ENCODE data around the gene SUSD3. TPM values are rescaled to one million over a fixed set of nuclear protein-coding genes. Genes with fewer than 3 reads are reported as not detected.
A peak's percentile ranks its signal among the peaks of the same experiment; 100 is the strongest.

Gene SUSD3
- total RNA-seq, 4 donors from 2014 or later = 2.8 to 6.4 (median 5.1) TPM

DNA sequence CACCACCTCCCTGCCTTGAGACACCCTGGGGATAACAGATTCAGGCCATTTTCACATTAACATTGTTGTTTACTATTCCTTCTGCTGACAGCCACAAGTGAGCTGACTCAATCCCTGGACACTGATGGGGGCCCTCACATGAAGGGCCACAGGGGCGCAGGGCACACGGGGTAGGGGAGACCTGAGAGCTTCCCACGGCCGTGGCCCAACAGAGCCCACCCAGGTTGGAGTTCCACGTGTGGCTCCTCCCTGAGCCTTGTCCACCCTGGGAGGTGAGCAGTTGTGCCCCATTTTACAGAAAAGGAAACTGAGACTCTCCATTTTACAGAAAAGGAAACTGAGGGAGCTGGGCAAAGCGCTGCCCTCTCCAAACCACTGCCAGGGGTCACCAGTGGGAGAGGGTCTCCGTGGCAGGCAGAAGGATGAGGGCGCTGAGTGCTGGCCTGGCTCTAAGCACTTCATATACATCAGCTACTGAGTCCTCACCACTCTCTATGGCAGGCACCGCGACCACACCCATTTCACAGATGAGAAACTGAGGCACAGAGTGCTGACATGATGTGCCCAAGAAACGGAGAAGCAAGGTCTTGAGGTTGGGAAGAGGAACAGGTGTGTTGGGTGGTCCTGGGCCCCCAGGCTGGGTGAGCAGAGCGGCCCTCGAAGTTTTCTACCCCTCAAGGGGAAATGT, 73.2 kb downstream of the SUSD3 start:
- 72% methylated on average over 12 of the region's 13 CpGs for WGBS
- TF ChIP-seq EP300 (IDR thresholded peaks at IDR 0.05) (no peak), POLR2A (IDR thresholded peaks at IDR 0.05) (no peak), POLR2AphosphoS5 (IDR thresholded peaks at IDR 0.05) (no peak)
- TF ChIP-seq, protein P1, sequence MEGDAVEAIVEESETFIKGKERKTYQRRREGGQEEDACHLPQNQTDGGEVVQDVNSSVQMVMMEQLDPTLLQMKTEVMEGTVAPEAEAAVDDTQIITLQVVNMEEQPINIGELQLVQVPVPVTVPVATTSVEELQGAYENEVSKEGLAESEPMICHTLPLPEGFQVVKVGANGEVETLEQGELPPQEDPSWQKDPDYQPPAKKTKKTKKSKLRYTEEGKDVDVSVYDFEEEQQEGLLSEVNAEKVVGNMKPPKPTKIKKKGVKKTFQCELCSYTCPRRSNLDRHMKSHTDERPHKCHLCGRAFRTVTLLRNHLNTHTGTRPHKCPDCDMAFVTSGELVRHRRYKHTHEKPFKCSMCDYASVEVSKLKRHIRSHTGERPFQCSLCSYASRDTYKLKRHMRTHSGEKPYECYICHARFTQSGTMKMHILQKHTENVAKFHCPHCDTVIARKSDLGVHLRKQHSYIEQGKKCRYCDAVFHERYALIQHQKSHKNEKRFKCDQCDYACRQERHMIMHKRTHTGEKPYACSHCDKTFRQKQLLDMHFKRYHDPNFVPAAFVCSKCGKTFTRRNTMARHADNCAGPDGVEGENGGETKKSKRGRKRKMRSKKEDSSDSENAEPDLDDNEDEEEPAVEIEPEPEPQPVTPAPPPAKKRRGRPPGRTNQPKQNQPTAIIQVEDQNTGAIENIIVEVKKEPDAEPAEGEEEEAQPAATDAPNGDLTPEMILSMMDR (IDR thresholded peaks at IDR 0.05) = no peak
- Histone ChIP-seq H3K36me3 (no peaks in the 10 kb centered on the region), H3K4me3 (peak overlapping the region; percentile 82), H3K9me3 (no peaks in the 10 kb centered on the region), H3K27me3 (no peaks in the 10 kb centered on the region), H3K27ac (peak overlapping the region; percentile 94), H3K4me1 (peaks cover 92% of the 10 kb centered on the region)
- DNase-seq (ENCODE audit: low spot score in 2 of 2) = no peak

DNA sequence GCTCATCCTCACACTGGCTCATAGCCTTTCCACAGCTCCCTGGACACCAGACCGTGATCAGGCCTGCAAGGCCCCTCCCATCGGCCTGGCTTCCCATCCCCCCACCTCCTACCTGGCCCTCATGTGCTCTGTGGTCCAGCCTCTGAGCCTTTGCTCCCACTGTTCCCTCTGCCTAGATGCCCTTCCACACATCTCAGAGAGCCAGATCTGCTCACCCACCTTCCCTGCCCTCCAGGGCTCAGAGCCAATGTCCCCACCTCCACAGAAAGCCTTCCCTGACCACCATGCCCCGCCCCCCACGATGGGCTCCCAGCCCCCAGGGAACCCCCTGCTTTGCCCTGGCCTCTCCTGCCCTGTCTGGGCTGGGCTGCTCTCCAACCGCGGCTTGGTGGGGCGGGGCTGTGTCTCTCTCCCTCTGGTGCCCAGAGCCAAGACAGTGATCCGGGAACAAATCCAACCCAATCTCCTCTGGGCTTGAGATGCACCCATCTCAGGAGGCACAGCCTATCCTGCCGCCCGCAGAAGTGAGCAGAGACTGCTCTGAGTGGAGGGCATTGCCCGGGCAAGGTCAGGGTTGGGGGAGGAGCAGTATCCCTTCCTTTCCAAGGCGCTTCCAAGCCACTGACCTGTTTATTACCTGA, 73.9 kb downstream of the SUSD3 start:
- peak overlapping the region; percentile 82 for H3K4me3 ChIP-seq
- TF ChIP-seq POLR2AphosphoS5 (IDR thresholded peaks at IDR 0.05) = no peak
- no peak for TF ChIP-seq EP300 (IDR thresholded peaks at IDR 0.05)
- TF ChIP-seq POLR2A (IDR thresholded peaks at IDR 0.05) = no peak
- TF ChIP-seq, protein P1 (IDR thresholded peaks at IDR 0.05) = no peak
- no peaks in the 10 kb centered on the region for H3K27me3 ChIP-seq
- peaks cover 92% of the 10 kb centered on the region for H3K4me1 ChIP-seq
- H3K36me3 ChIP-seq = no peaks in the 10 kb centered on the region
- DNase-seq (ENCODE audit: low spot score in 2 of 2) = peak in 1 of 2 donors; percentile 86
- H3K27ac ChIP-seq = peak overlapping the region; percentile 94
- no peaks in the 10 kb centered on the region for H3K9me3 ChIP-seq
- WGBS = 19% methylated on average over 9 of the region's 12 CpGs

DNA sequence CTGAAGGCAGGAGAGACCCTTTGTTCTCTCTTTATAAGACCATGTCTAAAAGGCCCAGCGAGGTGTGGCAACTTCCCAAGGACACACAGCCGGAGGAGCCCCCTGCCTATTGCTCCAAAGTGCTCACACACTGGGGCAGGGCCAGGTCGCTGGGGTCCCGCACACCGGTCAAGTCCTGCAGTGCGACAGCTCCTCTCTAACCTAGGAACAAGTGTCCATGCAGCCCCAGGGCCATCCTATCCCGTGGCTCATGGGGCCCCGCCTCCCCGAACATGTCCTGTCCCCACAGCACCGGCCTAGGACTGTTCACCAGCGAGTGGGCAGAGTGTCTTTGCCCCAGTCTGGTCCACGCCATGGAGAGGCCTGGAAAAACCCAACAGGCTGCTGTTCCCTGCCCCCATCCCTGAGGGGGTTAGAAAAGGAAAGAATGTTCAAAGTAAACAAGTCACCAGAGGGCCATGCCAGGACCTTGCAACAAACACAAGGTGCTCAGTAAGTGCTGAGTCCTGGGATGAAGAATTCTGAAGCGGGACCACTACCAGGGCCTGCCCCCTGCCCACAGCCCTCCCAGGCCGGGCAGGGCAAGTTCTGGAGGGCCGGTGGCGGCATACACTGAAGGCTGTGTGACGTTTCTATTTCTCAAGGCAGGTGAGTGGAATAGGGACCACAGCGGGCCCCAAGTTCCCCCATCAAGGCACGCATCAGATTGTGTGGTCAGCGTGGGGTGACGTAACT, 74.6 kb downstream of the SUSD3 start:
- Histone ChIP-seq H3K27me3 (no peaks in the 10 kb centered on the region), H3K27ac (peak overlapping the region; percentile 94), H3K4me3 (peak overlapping the region; percentile 82), H3K9me3 (no peaks in the 10 kb centered on the region), H3K4me1 (peaks cover 91% of the 10 kb centered on the region), H3K36me3 (no peaks in the 10 kb centered on the region)
- WGBS = 15% methylated on average over 14 of the region's 21 CpGs
- TF ChIP-seq POLR2A (IDR thresholded peaks at IDR 0.05) (peak in 1 of 2 donors; percentile 39), EP300 (IDR thresholded peaks at IDR 0.05) (no peak)
- peak in 1 of 2 donors; percentile 78 for DNase-seq (ENCODE audit: low spot score in 2 of 2)

DNA sequence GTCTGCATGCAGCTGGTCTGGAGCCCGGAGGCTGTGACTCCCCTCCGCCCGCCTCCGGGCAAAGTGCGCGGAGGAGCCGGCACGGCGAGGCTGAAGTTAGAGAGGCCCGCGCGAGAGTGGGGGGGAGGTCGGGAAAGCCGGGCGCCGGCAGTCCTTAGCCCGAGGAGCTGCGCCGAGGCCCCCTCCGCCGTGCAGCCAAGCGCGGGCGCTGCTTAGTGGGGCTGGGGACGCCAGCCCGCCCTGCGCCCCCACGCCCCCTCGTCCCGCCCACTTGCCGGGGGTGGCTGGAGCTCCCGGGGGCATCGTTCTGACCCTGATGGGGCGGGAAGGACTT, 75.1 kb downstream of the SUSD3 start:
- Histone ChIP-seq H3K27me3 (no peaks in the 10 kb centered on the region), H3K36me3 (no peaks in the 10 kb centered on the region), H3K4me3 (peak overlapping the region; percentile 82), H3K27ac (peak overlapping the region; percentile 94), H3K4me1 (peaks cover 86% of the 10 kb centered on the region), H3K9me3 (no peaks in the 10 kb centered on the region)
- no peak for TF ChIP-seq POLR2A (IDR thresholded peaks at IDR 0.05)
- TF ChIP-seq, protein P1 (IDR thresholded peaks at IDR 0.05) = no peak
- TF ChIP-seq EP300 (IDR thresholded peaks at IDR 0.05) = no peak
- TF ChIP-seq POLR2AphosphoS5 (IDR thresholded peaks at IDR 0.05) = no peak
- WGBS = no CpG with 5 or more reads among the region's 34 CpGs
- DNase-seq (ENCODE audit: low spot score in 2 of 2) = no peak

DNA sequence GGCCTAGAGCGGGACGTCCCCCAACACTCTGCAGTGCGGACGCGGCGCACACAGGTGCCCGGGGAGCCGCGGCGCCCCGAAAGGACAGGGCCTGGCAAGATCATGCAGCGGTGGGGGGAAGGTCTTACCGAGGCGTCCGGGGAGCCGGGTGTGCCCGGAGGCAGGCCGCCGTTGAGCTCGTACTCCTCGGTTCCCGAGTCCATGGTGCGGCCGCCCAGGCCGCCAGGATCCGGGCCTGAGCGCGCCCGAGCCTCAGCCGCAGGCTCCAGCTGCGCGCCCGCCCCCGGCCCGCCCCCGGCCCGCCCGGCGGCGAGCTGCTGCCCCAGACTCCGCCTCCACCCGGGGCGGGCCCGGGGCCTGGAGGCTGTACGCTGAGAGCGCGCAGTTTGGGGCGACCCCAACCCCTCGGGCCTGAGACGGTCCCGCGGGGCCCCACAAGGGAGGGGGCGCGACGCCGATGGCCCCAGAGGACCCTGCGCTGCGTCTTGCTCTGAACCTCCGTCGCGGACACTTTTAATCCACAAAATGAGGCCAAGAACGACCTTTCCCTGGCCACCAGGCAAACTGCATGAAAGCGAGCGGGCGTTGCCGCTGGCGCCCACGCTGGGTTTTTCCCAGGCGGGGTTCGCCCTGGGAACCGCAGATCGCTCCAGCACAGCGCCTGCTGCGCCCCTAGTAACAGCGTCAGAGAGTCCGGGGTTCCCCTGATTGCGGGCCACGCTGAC, 75.7 kb downstream of the SUSD3 start, which contains the start of gene NINJ1:
Gene NINJ1, minus strand, starts transcription at position 237 of the 725 bp plus-strand sequence. Its CDS starts 34 bp downstream, at position 203.
- 0% methylated on average over 14 of the region's 78 CpGs for WGBS
- peak in 1 of 2 donors; percentile 84 for DNase-seq (ENCODE audit: low spot score in 2 of 2)
- no peaks in the 10 kb centered on the region for H3K9me3 ChIP-seq
- peaks cover 81% of the 10 kb centered on the region for H3K4me1 ChIP-seq
- no peaks in the 10 kb centered on the region for H3K36me3 ChIP-seq
- no peaks in the 10 kb centered on the region for H3K27me3 ChIP-seq
- TF ChIP-seq, protein P1 (IDR thresholded peaks at IDR 0.05) = no peak
- TF ChIP-seq POLR2A (IDR thresholded peaks at IDR 0.05) (peak in 1 of 2 donors; percentile 73), POLR2AphosphoS5 (IDR thresholded peaks at IDR 0.05) (peak in 2 of 3 donors; percentile 18 to 34), EP300 (IDR thresholded peaks at IDR 0.05) (no peak)
- peak within 1 kb of the TSS; percentile 94 for H3K27ac ChIP-seq
- peak within 1 kb of the TSS; percentile 82 for H3K4me3 ChIP-seq
